CD4-positive, alpha-beta T cell treated with Interleukin-4 for 4 hours (primary cell): ENCODE results near the gene SESTD1.
A peak's percentile ranks its signal among the peaks of the same experiment; 100 is the strongest.

Experiments
- DNase-seq: peaks from one replicate; pipeline ENCODE4 v3.0.0-alpha.2; 2020

The SESTD1 gene

DNA sequence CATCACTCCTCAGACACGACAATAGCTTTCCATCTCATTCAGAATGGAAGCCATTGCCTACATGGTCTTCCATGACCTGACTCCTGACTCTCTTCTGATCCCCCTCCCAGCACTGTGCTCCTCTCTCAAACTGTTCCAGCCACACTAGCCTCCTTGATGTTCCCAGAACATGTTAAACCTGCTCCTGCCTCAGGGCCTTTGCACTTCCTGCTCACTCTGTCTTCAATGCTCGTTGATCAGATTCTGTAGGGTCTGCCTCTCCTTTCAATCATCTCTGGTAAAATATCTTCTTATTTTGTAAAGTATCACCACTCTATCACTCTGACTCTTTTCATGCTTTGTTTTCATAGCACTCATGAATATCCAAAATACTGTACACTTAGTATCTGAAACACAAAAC, 84.9 kb downstream of the SESTD1 start:
- DNase-seq, result no peak

DNA sequence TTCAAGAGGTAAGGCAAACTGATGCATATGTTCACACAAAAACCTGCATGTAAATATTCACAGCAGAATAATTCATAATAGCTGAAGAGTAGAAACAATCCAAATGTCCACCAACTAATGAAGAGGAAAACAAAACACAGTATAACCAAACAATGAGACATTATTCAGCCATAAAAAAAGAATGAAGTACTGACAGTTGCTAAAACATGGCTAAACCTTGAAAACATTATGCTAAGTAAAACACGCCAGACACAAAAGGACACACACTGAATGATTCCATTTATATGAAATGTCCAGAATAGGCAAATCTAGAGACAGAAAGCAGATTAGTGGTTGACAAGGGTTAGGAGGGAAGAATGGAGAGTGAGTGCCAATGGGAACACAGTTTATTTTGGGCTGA, 86.9 kb downstream of the SESTD1 start:
- DNase-seq, result no peak

DNA sequence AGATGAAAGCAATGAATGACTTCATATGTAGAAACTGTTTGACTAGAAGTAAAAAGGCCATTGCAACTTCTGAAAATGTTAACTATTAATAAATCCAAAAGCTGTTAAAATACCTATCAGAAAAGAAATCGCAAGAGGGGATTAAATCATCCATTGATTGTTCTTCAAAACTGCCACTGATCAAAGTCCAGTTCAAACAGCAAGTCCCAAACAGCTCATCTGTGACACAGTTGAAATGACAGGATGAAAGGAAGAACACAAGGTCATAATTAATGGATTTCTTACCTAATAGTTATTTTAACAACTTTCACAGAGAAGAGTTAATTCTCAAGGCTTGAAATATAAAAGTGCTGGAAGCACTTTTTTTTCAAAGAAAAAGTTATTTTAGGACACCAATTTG, 90.4 kb downstream of the SESTD1 start:
- DNase-seq, result no peak

DNA sequence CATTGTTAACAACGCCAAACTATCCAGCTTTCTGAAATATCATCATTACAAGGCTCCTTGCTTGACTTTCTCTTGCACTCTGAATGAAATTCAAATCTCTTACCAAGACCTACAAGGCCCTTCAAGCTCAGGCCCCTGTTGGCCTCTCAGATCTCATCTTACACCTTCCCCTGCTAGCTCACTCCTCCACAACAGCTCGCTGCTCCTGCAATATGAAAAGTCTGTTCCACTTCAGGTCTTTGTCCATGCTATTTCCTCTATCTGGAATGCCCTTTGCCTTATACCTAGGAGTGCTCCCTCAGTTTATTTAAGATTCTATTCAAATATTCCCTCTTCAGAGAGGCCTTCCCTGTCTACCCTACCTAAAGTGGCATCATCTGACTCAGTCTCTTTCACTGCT, 91.7 kb downstream of the SESTD1 start:
- no peak for DNase-seq

DNA sequence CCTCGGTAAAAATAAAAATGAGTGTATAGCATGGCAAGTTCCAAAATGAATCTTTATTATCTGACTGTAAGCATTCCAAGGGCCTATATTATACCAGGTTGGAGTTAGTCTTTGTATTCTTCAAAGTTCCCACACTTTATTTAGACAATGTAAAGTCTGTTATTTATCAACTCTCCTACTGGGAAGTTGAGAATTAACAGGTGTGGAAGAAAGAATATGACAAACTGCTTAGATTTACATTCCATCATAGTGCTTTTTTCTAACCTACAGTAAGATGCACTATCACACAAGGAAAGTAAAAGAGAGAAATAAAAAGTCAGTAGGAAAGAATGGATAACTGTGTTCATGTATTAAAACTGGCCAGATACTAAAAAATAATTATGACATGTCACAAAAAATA, 93.3 kb downstream of the SESTD1 start:
- DNase-seq, result no peak

DNA sequence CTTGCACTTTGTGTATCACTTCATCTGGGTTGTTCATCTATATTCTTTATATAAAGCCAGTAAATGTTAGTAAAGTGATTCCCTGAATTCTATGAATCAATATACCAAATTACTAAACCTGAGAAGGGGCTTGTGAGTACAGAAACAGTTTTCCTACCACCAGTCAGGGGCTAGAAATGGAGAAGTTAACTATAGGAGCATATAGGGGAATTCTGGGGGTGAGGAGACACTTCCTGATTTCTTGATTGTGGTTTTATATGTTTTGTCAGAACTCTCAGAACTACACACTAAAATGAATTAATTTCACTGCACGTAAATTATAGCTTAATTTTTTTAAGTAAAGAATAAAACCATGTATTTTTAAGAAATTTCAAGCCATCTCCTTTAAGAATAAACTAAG, 93.7 kb downstream of the SESTD1 start:
- no peak for DNase-seq

DNA sequence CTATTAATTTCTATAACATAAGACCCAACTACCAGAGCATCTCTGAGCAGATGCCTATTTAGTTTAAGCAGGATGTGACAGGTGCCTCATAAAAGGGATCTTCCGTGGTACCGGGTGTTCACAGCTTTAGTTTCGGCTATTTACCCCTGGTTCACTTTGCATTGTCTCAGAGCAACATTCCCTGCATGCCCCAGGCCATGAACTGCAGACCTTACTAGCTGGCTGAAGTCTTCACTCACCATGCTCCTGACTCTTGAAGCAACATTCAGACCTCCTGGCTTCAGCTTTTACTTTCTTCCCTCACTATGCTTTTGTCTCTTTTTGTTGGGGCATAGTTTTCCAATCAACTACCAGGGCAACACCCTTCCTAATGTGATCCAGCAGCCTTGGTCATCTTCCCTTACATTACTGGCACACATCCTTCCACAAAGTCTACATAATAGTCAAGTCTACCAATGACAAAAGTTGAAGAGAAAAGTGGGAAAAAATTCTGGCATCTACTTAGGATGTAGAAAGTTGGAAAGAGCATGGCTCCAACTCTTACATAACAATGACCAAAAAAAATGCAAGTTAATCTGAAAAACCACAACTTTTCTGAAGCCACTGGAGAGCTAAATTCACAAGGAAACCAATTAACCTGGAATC, 99.2 kb downstream of the SESTD1 start:
- no peak for DNase-seq

DNA sequence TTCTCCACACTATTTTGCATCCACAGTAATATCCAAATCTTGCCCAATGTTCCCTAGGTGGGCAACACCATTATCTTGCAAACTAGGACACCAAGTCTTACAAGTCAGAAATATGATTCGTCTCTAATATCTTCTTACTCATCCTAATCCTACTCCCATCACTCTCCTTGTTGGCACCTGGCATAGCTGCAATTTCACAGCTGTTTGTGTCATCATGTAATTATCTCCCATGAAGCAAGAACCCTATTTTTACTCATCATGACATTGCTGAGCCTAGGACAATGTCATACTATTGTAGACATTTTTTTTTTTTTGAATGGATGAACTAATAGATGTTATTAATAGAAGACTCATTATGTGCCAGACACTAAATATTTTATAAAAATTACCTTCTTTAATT, 123.4 kb downstream of the SESTD1 start:
- no peak for DNase-seq

DNA sequence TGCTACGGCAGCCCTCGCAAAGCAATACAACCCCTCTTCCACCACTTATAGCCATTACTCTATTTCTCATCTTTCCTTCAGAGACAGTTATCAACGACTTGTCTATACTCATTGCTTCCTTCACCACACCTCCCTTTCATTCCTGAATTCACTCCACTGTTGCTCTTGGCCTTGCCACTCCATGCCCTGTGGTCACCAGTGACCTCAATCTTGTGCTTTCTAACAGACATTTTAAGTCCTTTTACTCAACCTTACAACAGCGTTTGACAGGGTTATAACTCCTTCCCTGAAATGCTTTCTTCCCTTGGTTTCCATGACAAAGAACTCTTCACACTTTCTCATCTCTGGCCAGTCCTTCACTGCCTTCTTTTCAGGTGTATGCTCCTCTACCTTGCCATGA, 124.1 kb downstream of the SESTD1 start:
- DNase-seq, result no peak

DNA sequence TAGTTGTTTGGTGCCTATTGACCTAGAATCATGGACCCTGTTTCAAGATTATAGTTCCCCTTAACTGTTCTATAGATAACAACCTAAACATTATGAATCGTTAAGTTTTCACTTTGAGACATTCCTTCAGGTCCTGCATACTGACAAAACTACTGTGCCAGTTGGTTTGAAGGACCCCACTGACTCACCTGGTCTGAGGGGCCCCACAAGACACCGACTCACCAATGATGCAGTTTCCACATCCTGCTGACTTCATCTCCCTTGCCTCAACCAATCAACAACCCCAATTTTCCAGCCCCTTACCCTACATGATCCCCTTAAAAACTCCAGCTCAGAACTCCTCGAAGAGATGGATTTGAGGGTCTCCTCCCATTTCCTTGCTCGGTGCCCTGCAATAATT, 125.1 kb downstream of the SESTD1 start:
- DNase-seq, result no peak

DNA sequence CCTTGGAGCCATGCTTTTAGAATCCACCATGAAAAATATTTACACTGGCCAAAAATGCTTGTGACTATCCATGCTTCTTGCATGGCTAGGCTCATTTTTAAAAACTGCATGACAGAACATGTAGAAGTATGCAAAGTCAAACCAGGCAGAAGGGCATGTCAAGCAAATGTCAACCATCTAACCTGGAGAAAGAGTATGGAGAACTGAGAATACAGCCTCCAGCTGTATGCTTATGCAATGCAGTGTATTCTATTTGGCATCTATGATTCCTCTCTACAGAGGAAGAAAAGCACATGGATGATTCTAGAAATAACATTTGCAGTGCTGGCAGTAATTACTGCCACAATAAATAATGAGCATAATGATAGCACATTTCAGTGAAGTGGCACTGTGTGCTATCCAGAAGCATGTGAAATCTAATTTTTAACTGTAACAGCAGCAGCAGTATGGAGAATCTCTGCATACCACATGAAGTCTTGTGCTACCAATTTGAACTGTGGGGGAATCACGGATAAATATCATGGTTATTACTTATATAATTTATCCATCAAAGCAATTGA, 127.4 kb downstream of the SESTD1 start:
- DNase-seq, result no peak

DNA sequence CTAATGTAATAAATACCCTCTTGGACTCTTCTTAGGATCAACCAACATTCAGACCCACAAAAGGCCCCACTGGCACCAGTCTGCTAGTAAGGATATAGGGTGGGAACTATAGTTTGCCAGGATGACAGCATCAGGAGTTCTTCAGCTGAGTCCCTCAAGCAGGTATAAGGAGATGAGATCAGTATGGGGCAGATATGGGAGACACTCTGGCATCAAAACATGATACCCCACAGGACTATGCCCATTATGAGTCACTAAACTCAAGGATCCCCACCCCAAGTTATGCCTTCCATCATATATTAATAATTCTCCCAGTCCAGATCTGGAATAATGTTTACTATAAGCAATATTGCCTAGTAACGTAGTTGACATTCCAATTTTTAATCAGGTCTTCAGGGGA, 131.6 kb downstream of the SESTD1 start:
- DNase-seq, result no peak

DNA sequence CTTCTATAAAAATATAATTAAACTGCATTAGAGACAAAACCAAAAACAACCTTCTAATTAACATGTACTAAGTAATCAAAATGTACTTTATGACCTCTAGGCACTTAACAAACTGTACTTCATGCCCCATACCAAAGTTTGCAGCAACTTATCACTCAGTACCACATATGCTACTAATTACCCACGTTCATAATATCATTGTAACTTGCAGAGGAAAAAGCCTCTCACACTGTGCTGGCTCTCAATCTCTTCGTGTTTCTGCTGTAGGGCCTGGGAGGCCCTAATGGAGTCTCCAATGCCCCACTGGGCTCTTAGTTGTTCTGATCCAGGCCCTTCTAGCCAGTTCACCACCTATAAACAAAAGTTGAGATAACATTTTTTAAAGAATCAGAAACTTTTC, 132.6 kb downstream of the SESTD1 start:
- DNase-seq, result no peak

DNA sequence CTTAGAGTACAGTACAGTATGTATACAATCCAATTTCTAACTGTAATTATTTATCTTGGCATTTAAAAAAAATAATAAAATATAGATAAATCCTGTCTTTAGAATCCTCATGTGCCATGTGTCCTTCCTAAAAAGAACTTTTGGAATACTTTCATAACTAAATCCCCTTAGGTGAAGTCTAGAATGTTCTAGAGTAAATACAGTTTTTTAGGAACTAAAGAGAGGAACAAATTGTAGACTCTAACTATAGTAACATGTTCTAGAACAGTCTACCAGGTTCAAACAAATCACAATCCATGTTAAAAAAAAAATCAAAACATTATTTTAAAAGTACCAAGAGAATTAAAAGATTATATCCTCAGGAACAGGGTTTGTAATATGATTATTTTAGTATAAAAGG, 134.1 kb downstream of the SESTD1 start:
- no peak for DNase-seq

DNA sequence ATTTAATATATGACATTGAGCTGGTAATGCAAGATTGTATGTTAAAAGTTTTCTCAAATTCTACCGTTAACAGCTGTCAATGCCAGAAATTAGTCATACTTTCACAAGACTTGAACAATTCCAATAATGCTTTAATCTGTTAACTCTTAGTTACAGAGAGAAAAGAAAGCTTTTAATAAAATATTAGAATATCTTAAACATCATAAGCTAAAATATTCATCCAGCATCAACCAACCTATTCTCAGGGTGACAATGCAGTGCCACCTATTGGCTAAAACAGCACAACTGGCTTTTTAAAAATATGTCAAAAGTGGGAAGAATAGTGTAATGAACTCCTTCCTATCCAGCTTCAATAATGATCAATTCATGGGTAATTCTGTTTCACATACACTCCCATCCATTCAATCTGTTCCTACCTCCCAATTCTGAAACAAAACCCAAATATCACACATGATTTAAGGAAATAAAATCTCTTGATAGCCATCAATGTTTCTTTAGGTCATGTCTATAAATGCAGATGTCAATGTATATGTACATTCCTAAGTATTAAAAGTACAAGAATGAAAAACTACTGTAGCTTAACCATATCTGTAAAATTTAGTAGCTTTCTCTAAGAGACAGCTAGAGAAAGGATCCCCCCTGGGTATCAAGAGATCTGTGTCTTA, 134.9 kb downstream of the SESTD1 start:
- DNase-seq, result peak; percentile 33

DNA sequence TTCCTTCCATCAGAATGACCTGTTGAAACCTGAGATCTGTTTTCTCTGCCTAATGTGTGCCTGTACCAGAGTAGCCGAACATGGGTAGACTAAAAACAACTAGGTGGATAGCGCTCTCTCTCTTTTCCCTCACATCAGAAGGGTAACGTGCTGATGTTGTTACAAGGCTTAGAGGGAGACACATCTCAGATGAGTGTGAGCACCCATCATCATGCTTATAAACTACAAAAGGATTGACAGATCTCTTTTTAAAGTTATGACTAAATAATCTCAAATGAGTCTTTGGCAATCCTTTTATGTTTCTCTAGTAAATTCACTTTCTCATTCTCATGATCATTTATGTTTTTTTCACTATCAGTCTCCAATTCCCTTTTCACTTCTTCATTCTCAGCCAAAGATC, 139.2 kb downstream of the SESTD1 start:
- DNase-seq, result no peak

DNA sequence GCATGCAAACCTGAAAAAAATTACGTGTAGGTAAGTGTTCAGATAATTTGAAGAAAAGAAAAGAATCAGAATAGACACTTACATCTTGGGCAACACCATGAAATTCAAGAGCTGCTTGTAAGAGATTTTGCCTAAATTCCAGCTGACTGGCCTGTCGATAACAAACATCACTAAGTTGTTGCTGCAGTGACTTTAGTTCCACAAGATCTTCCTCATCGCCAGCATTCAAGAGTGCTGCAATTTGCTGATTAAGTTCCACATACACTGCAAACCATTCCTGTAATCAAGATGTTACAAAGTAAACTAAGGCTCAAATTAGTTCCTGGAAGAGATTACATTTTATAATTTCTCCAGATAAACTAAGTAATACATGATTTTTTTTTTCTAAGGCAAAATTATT, 140.3 kb downstream of the SESTD1 start:
- DNase-seq, result no peak

DNA sequence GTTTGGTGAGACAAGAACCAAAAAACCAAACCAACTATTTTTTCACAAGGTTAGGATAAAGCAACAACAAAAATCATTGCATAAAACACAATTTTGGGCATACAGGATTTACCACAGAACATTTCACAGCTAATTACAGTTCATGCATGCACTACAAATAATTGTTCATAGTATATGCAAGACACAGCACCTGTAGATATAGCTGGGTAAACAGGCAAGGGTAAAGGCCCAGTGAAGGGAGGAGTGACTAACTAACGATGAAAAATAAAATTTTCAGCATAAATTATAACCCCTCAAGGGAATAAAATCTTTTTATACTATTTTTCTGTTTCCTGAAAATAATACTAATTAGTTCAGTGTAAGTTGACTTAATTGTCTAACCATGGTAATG, 141.4 kb downstream of the SESTD1 start:
- DNase-seq, result no peak

DNA sequence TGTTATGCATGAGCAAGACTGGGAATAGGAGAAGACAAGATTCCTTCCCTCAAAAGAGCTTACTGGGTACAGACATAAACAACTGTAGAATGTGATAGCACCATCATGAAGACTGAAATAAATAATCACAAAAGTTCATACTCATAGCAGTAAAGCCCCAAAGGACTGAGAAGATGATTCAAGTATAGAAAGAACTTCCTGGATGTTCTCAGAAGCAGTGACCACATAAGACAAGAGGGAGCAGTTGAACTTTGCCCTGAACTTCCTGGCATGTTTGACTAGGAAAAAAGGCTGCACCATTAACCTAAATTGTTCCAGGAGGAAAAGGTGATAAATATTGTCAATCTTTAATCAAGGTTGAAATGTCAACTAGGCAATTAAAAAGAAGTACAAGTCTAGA, 156.9 kb downstream of the SESTD1 start:
- DNase-seq, result no peak

DNA sequence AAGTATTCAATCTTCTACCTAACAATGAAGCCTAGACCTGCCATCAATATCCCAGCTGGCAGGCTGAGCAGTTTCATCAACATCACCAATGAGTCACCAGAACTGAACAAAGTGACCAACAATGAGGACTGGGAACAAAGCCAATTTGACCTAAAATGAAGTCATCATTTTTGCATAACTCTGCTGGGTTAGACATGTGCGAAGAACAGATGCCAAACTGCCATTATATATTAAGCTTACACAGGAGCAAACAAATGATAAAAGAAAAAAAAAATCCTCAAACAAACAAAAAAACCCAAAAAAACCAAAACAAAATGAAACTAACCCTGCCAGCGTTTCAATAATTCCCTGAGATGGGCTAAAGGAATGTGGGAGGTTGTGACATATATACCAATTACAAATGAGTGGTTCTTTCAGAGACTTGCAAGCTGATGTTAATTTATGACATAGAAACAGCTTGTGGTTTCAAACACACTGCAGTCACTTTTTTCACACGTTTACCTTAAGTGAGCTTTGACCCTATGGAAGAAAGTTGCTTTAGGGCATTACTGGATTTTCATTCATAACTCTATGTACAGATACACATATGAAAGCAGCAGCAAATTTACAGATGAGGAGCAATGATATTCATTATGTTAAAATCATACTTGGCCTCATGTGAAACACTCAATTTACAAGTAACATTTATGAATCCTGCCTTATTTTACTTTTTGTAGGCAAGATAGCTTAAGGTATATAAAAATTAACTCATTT, 157.8 kb downstream of the SESTD1 start:
- peak; percentile 19 for DNase-seq

DNA sequence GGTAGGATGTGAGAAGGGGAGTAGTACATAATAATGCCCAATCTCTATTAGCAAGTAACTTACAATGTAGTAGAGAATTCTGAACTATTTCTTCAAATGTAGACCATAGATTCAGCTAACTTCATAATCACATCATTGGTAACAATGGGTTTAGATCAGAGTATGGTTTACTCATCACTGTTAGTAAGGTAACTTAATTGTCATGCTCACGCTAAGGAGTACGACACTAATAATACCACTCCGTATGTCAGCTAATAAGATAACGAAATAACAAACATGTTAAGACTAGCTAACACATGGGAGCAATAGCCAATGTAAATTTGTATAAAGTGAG, 158.3 kb downstream of the SESTD1 start:
- DNase-seq, result no peak

DNA sequence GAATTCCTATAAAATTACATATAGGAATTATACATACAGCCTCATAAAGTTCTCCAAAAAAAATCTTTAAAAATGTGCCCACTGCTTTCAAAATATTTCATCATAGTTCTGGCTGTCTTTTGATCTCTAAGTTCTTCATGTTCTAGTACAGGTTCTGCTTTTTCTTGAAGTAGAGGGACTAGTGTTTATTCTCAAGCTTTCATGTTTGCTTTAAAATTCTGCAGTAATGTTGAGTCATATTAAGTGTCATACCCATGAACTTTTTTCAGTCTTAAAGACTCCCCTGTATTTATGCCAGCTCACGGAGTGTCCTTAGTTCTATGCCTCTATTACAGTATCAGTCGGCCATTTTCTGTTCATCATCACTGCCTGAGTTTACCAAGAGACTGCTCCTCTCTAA, 159.9 kb downstream of the SESTD1 start:
- DNase-seq, result no peak

DNA sequence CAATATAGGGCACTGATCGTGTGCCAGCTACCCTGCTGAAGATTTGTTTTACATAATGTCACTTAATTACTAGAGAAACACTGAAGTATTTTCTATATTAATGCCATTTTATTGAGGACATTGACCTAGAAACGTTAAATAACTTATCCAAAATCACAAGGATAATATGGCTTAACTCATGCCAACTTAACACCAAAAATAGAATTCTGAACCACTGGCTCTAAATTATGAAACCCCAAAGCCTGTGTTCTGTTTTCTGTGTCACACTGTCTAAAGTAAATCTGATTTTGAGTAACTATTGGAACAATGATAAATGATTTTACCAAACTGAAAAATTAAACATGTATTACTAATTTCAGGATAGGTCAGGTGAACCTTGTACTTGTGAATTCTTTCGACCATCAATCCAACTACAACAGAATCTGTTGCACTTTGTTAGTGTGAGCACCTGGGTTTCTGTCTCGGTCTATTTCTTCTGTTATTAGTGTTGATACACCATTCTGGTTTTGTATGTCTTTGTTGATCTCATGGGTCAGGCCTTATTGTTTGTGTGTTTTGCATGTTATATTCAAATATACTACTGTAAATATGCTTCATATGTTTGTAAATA, 166.4 kb downstream of the SESTD1 start:
- DNase-seq, result no peak

DNA sequence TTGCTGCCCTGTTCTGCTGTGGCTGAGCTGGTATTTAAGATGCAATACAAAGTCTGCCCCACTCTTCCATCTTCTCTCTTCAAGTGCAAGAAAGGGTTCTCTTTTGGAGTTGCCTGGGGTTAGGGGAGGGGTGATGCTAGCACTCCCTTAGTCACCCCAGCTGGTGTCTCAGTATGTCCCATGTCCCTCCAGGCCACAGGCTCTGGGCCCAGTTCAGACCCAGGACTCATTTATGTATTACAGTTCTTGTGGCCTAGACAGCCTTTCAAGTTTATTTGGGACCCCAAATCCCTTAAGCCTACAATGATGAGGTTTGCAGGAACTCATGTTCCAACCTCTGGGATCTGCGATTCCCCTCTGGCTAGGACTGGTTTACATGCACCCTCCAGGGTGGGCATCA, 167.5 kb downstream of the SESTD1 start:
- DNase-seq, result no peak
